B cell (primary cell): Measurements from ENCODE around the gene SMG7. TPM values are rescaled to one million over a fixed set of nuclear protein-coding genes. Genes with fewer than 3 reads are reported as not detected.

Source experiments
- ATAC-seq: fragments of 200-7000 bp; cut with Tn5 transposase; one replicate; pipeline ENCODE4 v1.10.0; 2021; ENCODE audit warnings: low read depth, mild to moderate bottlenecking, moderate number of reproducible peaks, moderate library complexity
- CTCF ChIA-PET: fragments of 350-600 bp; sonication (Branson Sonifier 250); formaldehyde crosslinking; loops from one replicate; lab custom pipeline; 2021; ENCODE audit warnings: antibody characterized with exemption, inconsistent platforms; lab: Charles Lee
- POLR2A ChIA-PET: fragments of 350-600 bp; sonication (Branson Sonifier 250); formaldehyde crosslinking; loops from one replicate; lab custom pipeline; 2021; ENCODE audit warnings: antibody characterized with exemption; lab: Charles Lee
- DNase-seq: peaks from one replicate; pipeline ENCODE4 v3.0.0; 2013
- H2AFZ ChIP-seq: 2 replicates; pipeline ENCODE4 v1.6.1; 2012; ENCODE audit warnings: mild to moderate bottlenecking, low read depth, low read length; ENCODE audit not compliant: insufficient read depth, poor library complexity, severe bottlenecking
- H3K27ac ChIP-seq, 2 donors: 1 replicate in 1 of 2; 2 replicates in 1 of 2; pipeline ENCODE4 v1.5.1; 2012 to 2013; ENCODE audit warnings: low read length in 2 of 2, mild to moderate bottlenecking in 2 of 2, moderate library complexity in 1 of 2
- H3K27me3 ChIP-seq, 4 experiments: fragments of 200-600 bp in 1 of 4; sonication (generic) in 1 of 4; replicated peaks in 1 of 4; 1 replicate in 2 of 4; 2 replicates in 2 of 4; pipeline versions ENCODE4 v1.6.1 to v1.7.0; 2013 to 2016; ENCODE audit warnings: low read length in 3 of 4, mild to moderate bottlenecking in 2 of 4, mixed read lengths in 1 of 4, moderate library complexity in 1 of 4; ENCODE audit not compliant: insufficient read depth in 4 of 4, control insufficient read depth in 3 of 4; ENCODE audit errors: control extremely low read depth in 1 of 4
- H3K36me3 ChIP-seq, 2 experiments: replicated peaks in 1 of 2; 1 replicate in 1 of 2; 2 replicates in 1 of 2; pipeline versions ENCODE4 v1.6.1 to v1.7.1; 2013; ENCODE audit warnings: low read length in 1 of 2; ENCODE audit not compliant: insufficient read depth in 2 of 2, control insufficient read depth in 1 of 2; ENCODE audit errors: control extremely low read depth in 1 of 2, extremely low read depth in 1 of 2
- H3K4me1 ChIP-seq, 2 donors: fragments of 200-600 bp in 1 of 2; sonication (generic) in 1 of 2; 1 replicate in 1 of 2; 2 replicates in 1 of 2; pipeline versions ENCODE4 v1.5.1 to v1.6.1; 2013 to 2017; ENCODE audit warnings: low read length in 2 of 2; ENCODE audit not compliant: control insufficient read depth in 2 of 2, insufficient read depth in 2 of 2
- H3K4me2 ChIP-seq: replicated peaks from 2 replicates; pipeline ENCODE3; 2012; ENCODE audit warnings: mild to moderate bottlenecking, low read depth, low read length; ENCODE audit not compliant: poor library complexity, severe bottlenecking
- H3K4me3 ChIP-seq, 5 experiments: fragments of 200-600 bp in 1 of 5; sonication (generic) in 1 of 5; 1 replicate in 3 of 5; 2 replicates in 2 of 5; pipeline versions ENCODE4 v1.5.1 to v1.7.0; 2011 to 2016; ENCODE audit warnings: low read length in 4 of 5, mild to moderate bottlenecking in 4 of 5, low read depth in 2 of 5, control low read depth in 1 of 5, moderate library complexity in 1 of 5; ENCODE audit not compliant: insufficient read depth in 1 of 5; ENCODE audit errors: control extremely low read depth in 1 of 5, extremely low read depth in 1 of 5
- H3K79me2 ChIP-seq: fragments of 200-600 bp; sonication (generic); one replicate; pipeline ENCODE4 v1.6.0; 2016; ENCODE audit warnings: low read length; ENCODE audit not compliant: control insufficient read depth, insufficient read depth
- H3K9ac ChIP-seq: fragments of 200-600 bp; sonication (generic); 2 replicates; pipeline ENCODE4 v1.6.1; 2017; ENCODE audit warnings: mild to moderate bottlenecking, low read length, moderate library complexity
- H3K9me3 ChIP-seq, 3 donors: one replicate each; pipeline versions ENCODE4 v1.6.1 to v1.7.1; 2013; ENCODE audit warnings: low read length in 2 of 3; ENCODE audit not compliant: control insufficient read depth in 2 of 3, insufficient read depth in 1 of 3; ENCODE audit errors: control extremely low read depth in 1 of 3
- H4K20me1 ChIP-seq: 2 replicates; pipeline ENCODE4 v1.6.0; 2012; ENCODE audit warnings: mild to moderate bottlenecking, low read length; ENCODE audit not compliant: insufficient read depth, control insufficient read depth, poor library complexity, severe bottlenecking
- H3K27ac Mint-ChIP-seq: one replicate; pipeline ENCODE4 v1.8.0; 2021; ENCODE audit warnings: mixed read lengths
- H3K27me3 Mint-ChIP-seq: one replicate; pipeline ENCODE4 v1.8.0; 2021; ENCODE audit warnings: mixed read lengths
- H3K4me1 Mint-ChIP-seq: one replicate; pipeline ENCODE4 v1.8.0; 2021; ENCODE audit warnings: mixed read lengths
- H3K4me3 Mint-ChIP-seq: one replicate; pipeline ENCODE4 v1.8.0; 2021; ENCODE audit warnings: mixed read lengths
- H3K9me3 Mint-ChIP-seq: one replicate; pipeline ENCODE4 v1.8.0; 2022; ENCODE audit warnings: mixed read lengths; ENCODE audit not compliant: insufficient read depth
- CTCF ChIP-seq: fragments of 200-600 bp; IDR thresholded peaks from one replicate; pipeline ENCODE4 v1.8.0; 2022; ENCODE audit warnings: antibody characterized with exemption, mild to moderate bottlenecking
- EZH2 ChIP-seq: IDR thresholded peaks from 2 replicates; pipeline ENCODE4 v1.6.1; 2012; ENCODE audit warnings: borderline replicate concordance, low read depth, mild to moderate bottlenecking, moderate library complexity, low read length; ENCODE audit not compliant: insufficient read depth, poor library complexity, severe bottlenecking
- WGBS: methylation state at CpG from one replicate; pipeline ENCODE4 v1.1.5; 2013; ENCODE audit warnings: missing lambda C conversion rate; ENCODE audit not compliant: insufficient coverage; 5-methylcytosine and 5-hydroxymethylcytosine counted together
- intact Hi-C: fragments of 100-400 bp; cut with micrococcal nuclease; formaldehyde crosslinking; loops from one replicate; pipeline ENCODE4 v1.10.0; 2022
- polyA plus RNA-seq: library from polyadenylated mRNA; depleted of rRNA; stranded (reverse); fragments of >200 nt; gene quantifications from 2 replicates; pipeline ENCODE4 v1.2.3, GENCODE V29; 2012
- total RNA-seq, 2 donors: library from RNA; stranded (reverse); fragments of 120-200 nt in 1 of 2; gene quantifications; 1 replicate in 1 of 2; 2 replicates in 1 of 2; pipeline versions ENCODE4 v1.2.3 to v1.2.4, GENCODE V29; 2013 to 2022

SMG7 gene
- total and polyA plus RNA-seq, 2 donors (not counting 1 experiment from before 2014, with no cell fraction given) = 20.8 to 73.3 TPM

GRCh38 chr1:183600136-183600535 lies 127.8 kb downstream of the SMG7 start:
- ChIA-PET POLR2A (no interaction called here), CTCF (interaction anchor here (1.8 to 2.3 kb wide), 2 partner anchors 10 to 20 kb away, joined by 4 to 7 read pairs; partner anchors contain the start of gene NCF2)
- ATAC-seq = no peak
- Mint-ChIP-seq H3K4me3 (no peak overlapping the region), H3K27me3 (no peaks in the 10 kb centered on the region), H3K9me3 (no peaks in the 10 kb centered on the region), H3K27ac (no peak overlapping the region), H3K4me1 (peaks cover 22% of the 10 kb centered on the region)
- Histone ChIP-seq H2AFZ (no peak overlapping the region), H3K4me2 (no peak overlapping the region), H3K9me3 (no peaks in the 10 kb centered on the region), H3K9ac (no peak overlapping the region), H4K20me1 (no peaks in the 10 kb centered on the region), H3K27ac (no peak overlapping the region), H3K36me3 (no peaks in the 10 kb centered on the region), H3K27me3 (no peaks in the 10 kb centered on the region), H3K4me1 (peaks cover 10 to 18% of the 10 kb centered on the region in 2 donors), H3K79me2 (no peaks in the 10 kb centered on the region), H3K4me3 (no peak overlapping the region)
- 100% methylated on average over 3 of the region's 3 CpGs for WGBS
- TF ChIP-seq CTCF (no peak), EZH2 (no peak)
- intact Hi-C loops = no loop called here
- DNase-seq = no peak

GRCh38 chr1:183600634-183601033 lies 128.3 kb downstream of the SMG7 start:
- Histone ChIP-seq H3K27me3 (no peaks in the 10 kb centered on the region), H3K27ac (no peak overlapping the region), H3K4me1 (peaks cover 10 to 19% of the 10 kb centered on the region in 2 donors), H4K20me1 (no peaks in the 10 kb centered on the region), H3K79me2 (no peaks in the 10 kb centered on the region), H3K9ac (no peak overlapping the region), H2AFZ (no peak overlapping the region), H3K4me2 (no peak overlapping the region), H3K9me3 (no peaks in the 10 kb centered on the region), H3K4me3 (no peak overlapping the region), H3K36me3 (no peaks in the 10 kb centered on the region)
- ChIA-PET POLR2A (no interaction called here), CTCF (interaction anchor here (1.8 to 2.3 kb wide), 2 partner anchors 11 to 20 kb away, joined by 4 to 7 read pairs; partner anchors contain the start of gene NCF2)
- ATAC-seq (no peak), DNase-seq (no peak)
- Mint-ChIP-seq H3K4me3 (no peak overlapping the region), H3K27me3 (no peaks in the 10 kb centered on the region), H3K4me1 (peaks cover 24% of the 10 kb centered on the region), H3K9me3 (no peaks in the 10 kb centered on the region), H3K27ac (no peak overlapping the region)
- intact Hi-C loops = no loop called here
- TF ChIP-seq CTCF (no peak), EZH2 (no peak)
- 100% methylated on average over 2 of the region's 3 CpGs for WGBS
